WERI-Rb-1 (cell line): ENCODE measurements around the gene ADORA1.
A peak's percentile ranks its signal among the peaks of the same experiment; 100 is the strongest.

ENCODE experiments used
- DNase-seq: peaks from one replicate; pipeline ENCODE4 v3.0.0-alpha.2; 2020
- H3K27ac ChIP-seq: fragments of 250-450 bp; sonication (Bioruptor Pico); 2 replicates; pipeline ENCODE4 v1.5.1; 2020; ENCODE audit warnings: mild to moderate bottlenecking, moderate library complexity
- H3K27me3 ChIP-seq: fragments of 250-450 bp; sonication (Bioruptor Pico); 2 replicates; pipeline ENCODE4 v1.5.1; 2021; ENCODE audit warnings: mild to moderate bottlenecking, low read depth, moderate library complexity; ENCODE audit not compliant: insufficient read depth, severe bottlenecking
- H3K36me3 ChIP-seq: fragments of 250-450 bp; sonication (Bioruptor Pico); 2 replicates; pipeline ENCODE4 v1.5.1; 2020; ENCODE audit warnings: mild to moderate bottlenecking, moderate library complexity
- H3K4me3 ChIP-seq: 2 replicates; pipeline ENCODE4 v1.5.1; 2011; ENCODE audit warnings: low read depth, mild to moderate bottlenecking, control low read depth, low read length
- H3K9me3 ChIP-seq: fragments of 250-450 bp; sonication (Bioruptor Pico); 2 replicates; pipeline ENCODE4 v1.5.1; 2021; ENCODE audit warnings: mild to moderate bottlenecking, moderate library complexity; ENCODE audit not compliant: severe bottlenecking
- TF ChIP-seq, protein P1 (sequence below): IDR thresholded peaks from 2 replicates; pipeline ENCODE4 v1.5.1; 2011; ENCODE audit warnings: low read depth, mild to moderate bottlenecking, control low read depth, inconsistent platforms, low read length

ADORA1 gene

DNA sequence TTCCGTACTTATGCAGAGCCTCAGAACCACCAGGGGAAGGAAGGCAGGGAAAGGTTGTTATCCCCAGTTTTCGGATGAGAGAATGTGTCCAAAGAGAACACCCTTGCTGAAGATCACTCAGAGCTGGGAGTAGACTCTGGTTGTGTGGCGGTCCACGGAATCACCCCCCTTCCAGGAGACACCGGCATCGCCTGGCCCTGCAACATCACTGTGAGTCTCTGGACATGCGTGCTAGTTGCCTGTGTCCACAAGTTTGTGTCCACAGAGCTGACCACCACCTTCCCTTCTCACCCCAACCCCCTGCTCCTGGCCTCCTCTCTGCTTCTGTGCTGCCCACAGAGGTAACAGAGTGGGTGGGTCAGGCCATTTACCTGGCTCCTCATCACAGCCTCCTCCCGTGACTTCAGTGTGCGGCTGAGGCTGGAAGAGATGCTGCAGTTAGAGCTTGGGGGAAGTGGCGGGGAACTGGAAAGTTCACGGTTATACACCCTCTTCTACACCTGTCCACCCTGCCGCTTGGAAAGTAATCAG lies 40.8 kb downstream of the ADORA1 start:
- no peak for DNase-seq
- TF ChIP-seq, protein P1, sequence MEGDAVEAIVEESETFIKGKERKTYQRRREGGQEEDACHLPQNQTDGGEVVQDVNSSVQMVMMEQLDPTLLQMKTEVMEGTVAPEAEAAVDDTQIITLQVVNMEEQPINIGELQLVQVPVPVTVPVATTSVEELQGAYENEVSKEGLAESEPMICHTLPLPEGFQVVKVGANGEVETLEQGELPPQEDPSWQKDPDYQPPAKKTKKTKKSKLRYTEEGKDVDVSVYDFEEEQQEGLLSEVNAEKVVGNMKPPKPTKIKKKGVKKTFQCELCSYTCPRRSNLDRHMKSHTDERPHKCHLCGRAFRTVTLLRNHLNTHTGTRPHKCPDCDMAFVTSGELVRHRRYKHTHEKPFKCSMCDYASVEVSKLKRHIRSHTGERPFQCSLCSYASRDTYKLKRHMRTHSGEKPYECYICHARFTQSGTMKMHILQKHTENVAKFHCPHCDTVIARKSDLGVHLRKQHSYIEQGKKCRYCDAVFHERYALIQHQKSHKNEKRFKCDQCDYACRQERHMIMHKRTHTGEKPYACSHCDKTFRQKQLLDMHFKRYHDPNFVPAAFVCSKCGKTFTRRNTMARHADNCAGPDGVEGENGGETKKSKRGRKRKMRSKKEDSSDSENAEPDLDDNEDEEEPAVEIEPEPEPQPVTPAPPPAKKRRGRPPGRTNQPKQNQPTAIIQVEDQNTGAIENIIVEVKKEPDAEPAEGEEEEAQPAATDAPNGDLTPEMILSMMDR: no peak
- peaks cover 25% of the 10 kb centered on the region for H3K36me3 ChIP-seq
- no peaks in the 10 kb centered on the region for H3K9me3 ChIP-seq
- no peak overlapping the region for H3K27ac ChIP-seq
- H3K27me3 ChIP-seq: no peaks in the 10 kb centered on the region
- H3K4me3 ChIP-seq: no peak overlapping the region

GRCh38 chr1:203168991-203169390 lies 41.5 kb downstream of the ADORA1 start:
- Histone ChIP-seq H3K36me3 (peaks cover 25% of the 10 kb centered on the region), H3K9me3 (no peaks in the 10 kb centered on the region), H3K27me3 (no peaks in the 10 kb centered on the region), H3K4me3 (no peak overlapping the region), H3K27ac (no peak overlapping the region)
- no peak for DNase-seq
- TF ChIP-seq, protein P1: no peak

DNA sequence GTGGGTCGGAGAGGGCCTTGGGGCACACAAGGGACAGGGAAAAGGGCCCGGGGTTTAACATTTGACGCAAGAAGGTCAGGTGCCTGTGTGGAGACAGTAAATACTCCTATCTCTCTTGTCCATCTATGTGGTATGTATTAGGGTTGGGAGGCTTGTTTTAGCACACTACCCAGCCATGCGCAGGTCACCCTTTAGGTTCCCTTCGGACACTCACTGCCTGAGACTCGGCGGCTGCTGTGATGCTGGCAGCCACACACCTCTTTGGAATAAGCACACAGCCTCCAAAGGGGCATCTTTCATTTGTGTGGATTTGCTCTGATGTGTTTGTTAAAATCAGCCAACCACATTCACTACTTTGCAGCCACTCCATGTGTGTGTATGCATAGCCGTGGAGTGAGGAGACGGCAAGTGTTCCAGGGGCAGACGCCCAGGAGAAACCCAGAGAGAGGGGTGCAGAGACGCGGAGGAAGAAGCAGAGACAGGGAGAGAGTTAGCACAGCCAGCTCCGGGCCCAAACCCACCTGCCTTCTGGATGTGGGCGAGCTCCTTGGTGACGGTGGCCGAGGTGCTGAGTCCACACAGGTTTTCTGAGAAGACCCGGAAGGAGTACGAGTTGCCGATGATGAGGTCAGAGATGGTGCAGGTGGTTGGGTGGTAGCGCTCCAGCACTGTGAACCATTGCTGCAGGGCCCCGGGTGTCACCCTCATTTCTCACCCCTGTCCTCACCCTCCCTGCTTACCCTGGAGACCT lies 42.4 kb downstream of the ADORA1 start:
- TF ChIP-seq, protein P1: no peak
- Histone ChIP-seq H3K27ac (no peak overlapping the region), H3K4me3 (no peak overlapping the region), H3K9me3 (no peaks in the 10 kb centered on the region), H3K27me3 (no peaks in the 10 kb centered on the region), H3K36me3 (peaks cover 25% of the 10 kb centered on the region)
- no peak for DNase-seq

- peaks cover 17% of the 10 kb centered on the region for H3K36me3 ChIP-seq
- H3K4me3 ChIP-seq: no peak overlapping the region
- TF ChIP-seq, protein P1: no peak
- DNase-seq: no peak
- H3K9me3 ChIP-seq: no peaks in the 10 kb centered on the region
- H3K27ac ChIP-seq: no peak overlapping the region
- no peaks in the 10 kb centered on the region for H3K27me3 ChIP-seq
Measured at GRCh38 chr1:203170625-203171330, 43.3 kb downstream of the ADORA1 start.

DNA sequence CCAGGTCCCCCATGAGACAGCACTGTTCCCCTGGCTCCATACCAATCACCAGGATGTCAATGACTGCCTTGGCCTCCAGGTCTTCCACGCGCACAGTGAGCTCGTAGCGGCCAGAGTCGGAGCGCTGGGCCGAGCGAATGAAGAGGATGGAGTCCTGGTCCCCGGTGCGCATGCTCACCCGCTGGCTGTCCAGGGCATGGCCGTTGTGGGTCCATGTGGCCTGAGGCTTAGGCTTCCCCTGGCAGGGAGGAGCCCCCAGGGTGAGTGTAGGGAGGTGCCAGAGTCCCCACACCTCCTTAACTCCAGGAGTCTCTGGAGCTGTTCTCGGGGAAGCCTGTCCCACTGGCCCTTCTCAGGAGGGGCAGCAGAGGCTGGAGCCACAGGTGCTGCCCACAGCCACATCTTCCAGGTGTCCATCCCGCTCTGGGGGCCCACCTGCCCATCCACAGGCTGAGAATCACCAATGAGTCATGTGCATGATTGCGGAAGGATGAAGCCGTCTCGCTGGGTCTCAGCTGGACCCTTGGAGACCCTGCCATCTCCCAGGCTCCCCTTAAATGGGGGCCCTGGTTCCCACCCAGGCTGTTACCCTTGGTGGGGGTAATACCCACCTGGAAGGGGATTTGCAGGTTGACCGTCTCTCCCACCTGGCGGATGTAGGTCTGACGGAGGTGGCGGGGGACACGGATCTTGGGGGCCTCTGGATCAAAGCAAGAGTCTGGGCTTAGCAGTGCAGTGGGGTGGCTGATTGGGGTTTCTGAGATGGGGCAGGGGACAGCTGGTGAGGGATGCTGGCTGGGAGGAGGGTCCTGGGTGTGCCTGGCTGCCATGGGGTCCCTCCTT lies 44.0 kb downstream of the ADORA1 start:
- DNase-seq: no peak
- Histone ChIP-seq H3K27me3 (no peaks in the 10 kb centered on the region), H3K27ac (peak overlapping the region; percentile 7), H3K36me3 (peaks cover 11% of the 10 kb centered on the region), H3K4me3 (no peak overlapping the region), H3K9me3 (no peaks in the 10 kb centered on the region)
- TF ChIP-seq, protein P1: no peak
